WERI-Rb-1 (cell line): ENCODE measurements around the gene LRCOL1.

ENCODE experiments used
- DNase-seq: peaks from one replicate; pipeline ENCODE4 v3.0.0-alpha.2; 2020
- H3K27ac ChIP-seq: fragments of 250-450 bp; sonication (Bioruptor Pico); 2 replicates; pipeline ENCODE4 v1.5.1; 2020; ENCODE audit warnings: mild to moderate bottlenecking, moderate library complexity
- H3K27me3 ChIP-seq: fragments of 250-450 bp; sonication (Bioruptor Pico); 2 replicates; pipeline ENCODE4 v1.5.1; 2021; ENCODE audit warnings: mild to moderate bottlenecking, low read depth, moderate library complexity; ENCODE audit not compliant: insufficient read depth, severe bottlenecking
- H3K36me3 ChIP-seq: fragments of 250-450 bp; sonication (Bioruptor Pico); 2 replicates; pipeline ENCODE4 v1.5.1; 2020; ENCODE audit warnings: mild to moderate bottlenecking, moderate library complexity
- H3K4me3 ChIP-seq: 2 replicates; pipeline ENCODE4 v1.5.1; 2011; ENCODE audit warnings: low read depth, mild to moderate bottlenecking, control low read depth, low read length
- H3K9me3 ChIP-seq: fragments of 250-450 bp; sonication (Bioruptor Pico); 2 replicates; pipeline ENCODE4 v1.5.1; 2021; ENCODE audit warnings: mild to moderate bottlenecking, moderate library complexity; ENCODE audit not compliant: severe bottlenecking
- CTCF ChIP-seq: IDR thresholded peaks from 2 replicates; pipeline ENCODE4 v1.5.1; 2011; ENCODE audit warnings: low read depth, mild to moderate bottlenecking, control low read depth, inconsistent platforms, low read length

Gene LRCOL1

DNA sequence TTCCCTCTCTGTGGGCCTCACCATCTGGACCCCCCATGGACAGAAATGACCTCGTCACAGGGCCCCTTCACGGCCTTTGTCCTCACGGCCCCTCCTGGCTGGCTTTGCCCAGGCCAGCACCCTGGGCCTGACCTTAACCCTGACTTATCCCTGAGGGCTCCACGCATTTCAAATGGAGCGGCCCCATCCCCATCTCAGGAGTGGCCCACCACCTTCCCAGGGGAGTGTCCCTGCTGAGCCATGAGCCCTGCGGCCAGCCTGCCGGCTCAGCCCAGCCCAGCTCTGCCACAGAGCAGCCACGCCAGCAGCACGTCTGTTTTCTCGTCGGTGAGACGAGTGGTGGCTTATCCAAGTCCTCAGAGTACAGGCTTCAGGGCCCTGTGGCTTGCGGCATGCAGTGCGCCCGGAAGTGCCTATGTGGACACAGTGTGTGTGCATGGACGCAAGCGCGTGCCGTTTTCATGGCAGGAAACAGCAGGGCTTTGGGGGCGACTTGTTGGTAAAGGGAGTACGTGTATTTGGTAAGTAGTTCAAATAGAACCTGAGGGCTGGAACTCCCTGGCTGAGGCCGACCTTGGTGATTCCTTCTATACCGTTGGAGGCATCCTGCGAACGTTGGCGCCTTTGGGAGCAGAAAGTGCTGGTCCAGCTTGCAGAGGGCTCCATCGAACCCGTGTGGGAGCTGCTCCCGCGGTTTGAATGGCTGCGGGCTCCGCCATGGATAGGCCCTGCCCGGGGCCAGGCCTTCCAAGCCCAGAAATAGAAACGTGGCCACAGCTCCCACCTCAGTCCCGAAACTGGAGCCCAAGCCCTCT is 52.1 kb downstream of the LRCOL1 start:
- H3K4me3 ChIP-seq, result peak overlapping the region; percentile 12; the same call in 1 of the 2 replicates
- TF ChIP-seq CTCF, result no peak
- peaks cover 13% of the 10 kb centered on the region for H3K36me3 ChIP-seq
- H3K9me3 ChIP-seq, result no peaks in the 10 kb centered on the region
- no peaks in the 10 kb centered on the region for H3K27me3 ChIP-seq
- peak; percentile 89 for DNase-seq
- H3K27ac ChIP-seq, result peak overlapping the region; percentile 92

- H3K36me3 ChIP-seq, result peaks cover 11% of the 10 kb centered on the region
- no peak for DNase-seq
- H3K9me3 ChIP-seq, result no peaks in the 10 kb centered on the region
- no peaks in the 10 kb centered on the region for H3K27me3 ChIP-seq
- TF ChIP-seq CTCF, result no peak
- H3K27ac ChIP-seq, result peak overlapping the region; percentile 92
- no peak overlapping the region; the same call in 1 of the 2 replicates for H3K4me3 ChIP-seq
These were observed 52.9 kb downstream of the LRCOL1 start for GRCh38 chr12:132557291-132558015.

DNA sequence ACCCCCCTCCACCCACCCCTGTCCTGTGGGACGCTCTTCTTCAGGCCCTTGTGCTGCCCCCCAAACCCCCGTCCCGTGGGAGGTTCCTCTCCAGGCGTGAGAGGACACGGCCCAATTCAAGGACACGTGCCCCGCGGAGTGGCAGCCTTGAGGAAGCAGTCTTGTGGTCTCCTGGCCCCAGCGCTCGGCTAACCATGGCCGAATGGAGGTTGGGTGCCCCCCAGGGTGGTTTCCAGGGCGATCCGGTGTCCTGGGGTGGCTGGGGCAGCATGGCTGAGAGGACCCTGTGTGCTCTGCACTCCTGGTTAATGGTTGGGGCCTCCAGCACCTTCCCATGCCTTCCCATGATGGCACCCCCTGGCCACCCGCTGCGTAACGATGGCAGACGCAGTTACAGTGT is 53.6 kb downstream of the LRCOL1 start:
- Histone ChIP-seq H3K9me3 (no peaks in the 10 kb centered on the region), H3K27me3 (no peaks in the 10 kb centered on the region), H3K36me3 (peaks cover 9% of the 10 kb centered on the region; the same call in 1 of the 2 replicates), H3K27ac (peak overlapping the region; percentile 92), H3K4me3 (no peak overlapping the region)
- no peak for DNase-seq
- TF ChIP-seq CTCF, result no peak

- no peaks in the 10 kb centered on the region for H3K27me3 ChIP-seq
- H3K36me3 ChIP-seq, result peaks cover 4% of the 10 kb centered on the region; the same call in 1 of the 2 replicates
- no peak overlapping the region for H3K4me3 ChIP-seq
- no peak for TF ChIP-seq CTCF
- H3K9me3 ChIP-seq, result no peaks in the 10 kb centered on the region
- H3K27ac ChIP-seq, result no peak overlapping the region
- no peak for DNase-seq
These were observed 54.2 kb downstream of the LRCOL1 start for GRCh38 chr12:132556216-132556615.

GRCh38 chr12:132555686-132556085 is 54.7 kb downstream of the LRCOL1 start:
- peaks cover 4% of the 10 kb centered on the region; the same call in 1 of the 2 replicates for H3K36me3 ChIP-seq
- no peak for DNase-seq
- no peaks in the 10 kb centered on the region for H3K27me3 ChIP-seq
- H3K27ac ChIP-seq, result peak overlapping the region; percentile 26; the same call in 1 of the 2 replicates
- no peaks in the 10 kb centered on the region for H3K9me3 ChIP-seq
- no peak overlapping the region for H3K4me3 ChIP-seq
- TF ChIP-seq CTCF, result no peak
